IMR-90 (cell line): Measurements from ENCODE around the gene HAND2.

ENCODE experiments used
- MXI1 ChIP-seq: IDR thresholded peaks from 2 replicates; pipeline ENCODE4 v1.6.1; 2012; ENCODE audit warnings: low read depth, mild to moderate bottlenecking, low read length, moderate library complexity, borderline replicate concordance
- RAD21 ChIP-seq: IDR thresholded peaks from 2 replicates; pipeline ENCODE4 v1.6.1; 2012; ENCODE audit warnings: low read length, improper control_type of control experiment
- USF2 ChIP-seq: fragments of 150-350 bp; IDR thresholded peaks from 2 replicates; pipeline ENCODE4 v1.6.1; 2017; ENCODE audit warnings: mild to moderate bottlenecking, antibody characterized with exemption, low read length, low read depth

DNA sequence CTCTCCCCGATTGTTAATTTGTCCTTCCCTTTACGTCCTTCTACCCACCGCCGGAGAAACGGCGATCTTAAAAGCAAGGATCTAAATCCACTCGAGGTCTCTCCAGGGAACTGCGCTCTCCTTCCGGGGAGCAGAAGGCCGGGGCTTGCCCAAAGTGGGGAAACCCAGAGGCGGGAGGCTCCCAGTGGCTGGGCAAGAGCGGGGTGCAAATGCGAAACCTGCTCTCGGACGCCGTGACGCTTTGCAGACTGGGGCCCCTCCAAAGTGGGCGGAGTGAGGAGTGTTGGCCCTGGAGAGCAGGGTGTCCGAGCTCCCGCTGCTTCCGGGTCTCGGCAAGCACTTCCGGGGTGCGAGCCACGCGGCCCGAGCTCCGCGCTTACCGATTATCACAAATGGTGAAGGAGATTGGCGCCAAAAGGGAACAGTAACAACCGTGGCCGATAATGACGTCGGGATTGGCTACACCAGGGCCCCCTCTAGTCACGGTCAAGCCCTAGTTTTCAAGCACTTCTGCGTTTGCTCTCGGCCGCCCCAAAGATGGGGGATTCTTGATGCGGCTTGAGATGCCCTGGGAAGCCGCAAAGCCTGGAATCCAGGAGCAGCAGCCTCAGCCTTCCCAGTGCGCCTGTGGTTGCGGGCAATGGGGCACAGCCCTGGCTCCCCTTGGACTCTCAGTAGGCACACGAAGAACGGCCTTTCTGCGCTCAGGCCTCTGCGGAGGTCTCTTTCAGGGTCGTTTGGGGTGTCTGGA is 29.0 kb downstream of the HAND2 start:
- TF ChIP-seq MXI1 (no peak), USF2 (no peak), RAD21 (no peak)
